K562 (cell line): ENCODE data around the gene NDUFS3. TPM values are rescaled to one million over a fixed set of nuclear protein-coding genes. Genes with fewer than 3 reads are reported as not detected.

Source experiments
- MNT ChIP-seq, 2 experiments: fragments of 450-650 bp; conservative IDR thresholded peaks; 2 replicates each; pipeline ENCODE4 v1.6.1; 2017; ENCODE audit warnings: mild to moderate bottlenecking in 2 of 2, moderate library complexity in 2 of 2
- NCOA4 ChIP-seq: fragments of 450-650 bp; IDR thresholded peaks from 2 replicates; pipeline ENCODE4 v1.6.1; 2018; ENCODE audit warnings: mild to moderate bottlenecking; ENCODE audit not compliant: partially characterized antibody
- SUPT5H ChIP-seq: fragments of 450-650 bp; IDR thresholded peaks from 2 replicates; pipeline ENCODE4 v1.6.1; 2016
- ZFPM2 ChIP-seq: fragments of 250-450 bp; sonication (Bioruptor Pico); IDR thresholded peaks from 2 replicates; pipeline ENCODE4 v1.5.1; 2022; ENCODE audit warnings: mild to moderate bottlenecking
- ZNF407 ChIP-seq: fragments of 450-650 bp; IDR thresholded peaks from 2 replicates; pipeline ENCODE4 v1.6.1; 2016; ENCODE audit warnings: low read depth
- polyA plus RNA-seq, 8 experiments: library from polyadenylated mRNA; depleted of rRNA in 4 of 8; stranded (reverse) in 5 of 8; unstranded in 3 of 8; fragments of >200 nt; fragmentation: Nextera tagmentation in 2 of 8; fragmentation: Illumina TruSeq in 1 of 8; extraction: Ambion mirVana in 2 of 8; extraction: Trizol in 1 of 8; gene quantifications; 2 replicates each; pipeline versions ENCODE4 v1.2.1 to v1.2.3, GENCODE V29; 2011 to 2014; ENCODE audit warnings: inconsistent platforms in 1 of 8, missing spikeins in 1 of 8
- total RNA-seq, 7 experiments: library from RNA; depleted of rRNA in 6 of 7; stranded (reverse); fragments of >200 nt in 6 of 7; fragmentation: Illumina TruSeq in 2 of 7; extraction: Trizol in 2 of 7; gene quantifications; 2 replicates each; pipeline versions ENCODE4 v1.2.1 to v1.2.3, GENCODE V29; 2011 to 2021; ENCODE audit warnings: low replicate concordance in 1 of 7
- TF ChIP-seq, protein P1 (sequence below): fragments of 250-450 bp; sonication (Bioruptor Pico); IDR thresholded peaks from 2 replicates; pipeline ENCODE4 v1.4.0; 2020

Gene NDUFS3
- total and polyA plus RNA-seq, 9 of the 15 experiments (the other 6 are each of a cell fraction or from before 2014, with no cell fraction given), result 38.7 to 341 (median 194) TPM

DNA sequence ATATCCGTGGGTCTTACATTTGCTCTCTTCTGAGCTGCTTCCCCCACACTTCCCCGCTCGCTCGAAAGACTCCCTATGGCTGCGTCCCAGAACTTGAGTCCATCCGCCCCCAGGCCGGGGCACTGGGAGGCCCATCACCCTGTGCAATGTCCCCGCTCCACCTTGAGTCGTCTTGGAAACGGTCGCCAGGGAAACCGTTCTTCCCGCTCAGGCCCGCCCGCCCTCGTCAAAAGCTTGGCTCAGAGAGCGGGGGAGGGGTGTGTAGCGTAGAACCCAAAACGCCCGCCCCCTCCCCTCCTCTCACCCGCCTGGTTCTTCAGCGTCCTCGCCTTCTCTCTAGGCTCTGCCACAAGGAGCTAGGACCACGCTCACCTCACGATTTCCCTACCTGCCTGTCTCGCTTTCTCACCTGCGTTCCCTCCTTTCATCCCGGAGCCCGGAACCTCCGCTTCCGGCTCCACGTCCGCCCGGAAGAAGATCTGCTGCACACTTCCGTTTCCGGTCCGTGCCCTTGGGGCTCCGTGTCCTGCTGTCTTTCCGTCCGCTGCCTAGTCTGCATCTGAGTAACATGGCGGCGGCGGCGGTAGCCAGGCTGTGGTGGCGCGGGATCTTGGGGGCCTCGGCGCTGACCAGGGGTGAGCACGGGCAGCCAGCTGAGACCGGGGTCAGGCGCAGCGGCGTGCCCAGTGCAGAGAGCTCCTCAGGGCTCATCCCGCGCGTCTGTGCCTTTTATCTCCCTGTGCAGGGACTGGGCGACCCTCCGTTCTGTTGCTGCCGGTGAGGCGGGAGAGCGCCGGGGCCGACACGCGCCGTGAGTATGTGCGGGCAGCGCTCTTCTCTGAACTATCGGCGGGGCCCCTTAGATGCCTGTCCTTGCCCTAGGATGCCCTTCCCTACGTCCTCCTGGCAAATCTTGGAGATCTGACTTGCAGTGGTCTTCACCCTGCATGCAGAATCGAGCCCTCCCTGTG lies at the start of gene NDUFS3, which contains the start of gene KBTBD4 (continued):
- peak; percentile 75 for TF ChIP-seq ZNF407
- no peak for TF ChIP-seq ZFPM2 (CRISPR knock-in tag)
- TF ChIP-seq NCOA4, result no peak
- TF ChIP-seq SUPT5H, result peak; percentile 93
- TF ChIP-seq, protein P1, sequence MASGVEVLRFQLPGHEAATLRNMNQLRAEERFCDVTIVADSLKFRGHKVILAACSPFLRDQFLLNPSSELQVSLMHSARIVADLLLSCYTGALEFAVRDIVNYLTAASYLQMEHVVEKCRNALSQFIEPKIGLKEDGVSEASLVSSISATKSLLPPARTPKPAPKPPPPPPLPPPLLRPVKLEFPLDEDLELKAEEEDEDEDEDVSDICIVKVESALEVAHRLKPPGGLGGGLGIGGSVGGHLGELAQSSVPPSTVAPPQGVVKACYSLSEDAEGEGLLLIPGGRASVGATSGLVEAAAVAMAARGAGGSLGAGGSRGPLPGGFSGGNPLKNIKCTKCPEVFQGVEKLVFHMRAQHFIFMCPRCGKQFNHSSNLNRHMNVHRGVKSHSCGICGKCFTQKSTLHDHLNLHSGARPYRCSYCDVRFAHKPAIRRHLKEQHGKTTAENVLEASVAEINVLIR (CRISPR knock-in tag), result no peak
- peak; percentile 69 to 90 for TF ChIP-seq MNT (conservative IDR thresholded peaks at IDR 0.05)
